Measurements from ENCODE around the gene BTF3L4. TPM values are rescaled to one million over a fixed set of nuclear protein-coding genes. Genes with fewer than 3 reads are reported as not detected.

BTF3L4 gene
- total and polyA plus RNA-seq, 2 donors (not counting 1 experiment from before 2014, with no cell fraction given), result 55.5 to 73.3 TPM

- H2AFZ ChIP-seq (ENCODE audit: low read length), result peak overlapping the region; percentile 88
- peak overlapping the region; percentile 97 for H3K4me2 ChIP-seq (ENCODE audit: extremely low read depth, insufficient read depth, low read length)
- DNase-seq (ENCODE audit: low read depth in 2 of 2), result no peak
- peak overlapping the region; percentile 78 for H3K9ac ChIP-seq (ENCODE audit: insufficient read depth, low read length)
- H3K4me3 ChIP-seq (replicated peaks in 1 of 4; ENCODE audit: control extremely low read depth in 1 of 4, insufficient read depth in 1 of 4, low read depth in 3 of 4, low read length in 4 of 4), result peak overlapping the region; percentile 79 to 91 (median 84)
- H4K20me1 ChIP-seq (ENCODE audit: control insufficient read depth, extremely low read depth, insufficient read depth, low read length), result no peaks in the 10 kb centered on the region
- H3K79me2 ChIP-seq (ENCODE audit: control insufficient read depth, insufficient read depth, low read length), result peaks cover 43% of the 10 kb centered on the region
- H3K4me1 ChIP-seq (ENCODE audit: control insufficient read depth, extremely low read depth, insufficient read depth, low read length), result peaks cover 8% of the 10 kb centered on the region
- H3K9me3 ChIP-seq (ENCODE audit: control insufficient read depth, insufficient read depth, low read depth, low read length), result no peaks in the 10 kb centered on the region
- H3K36me3 ChIP-seq (ENCODE audit: control insufficient read depth, insufficient read depth, low read length), result peaks cover 4% of the 10 kb centered on the region
- H3K27me3 ChIP-seq (ENCODE audit: control insufficient read depth, insufficient read depth, low read length), result no peaks in the 10 kb centered on the region
- H3K27ac ChIP-seq (ENCODE audit: insufficient read depth, low read length), result peak overlapping the region; percentile 72
- TF ChIP-seq, protein P1, sequence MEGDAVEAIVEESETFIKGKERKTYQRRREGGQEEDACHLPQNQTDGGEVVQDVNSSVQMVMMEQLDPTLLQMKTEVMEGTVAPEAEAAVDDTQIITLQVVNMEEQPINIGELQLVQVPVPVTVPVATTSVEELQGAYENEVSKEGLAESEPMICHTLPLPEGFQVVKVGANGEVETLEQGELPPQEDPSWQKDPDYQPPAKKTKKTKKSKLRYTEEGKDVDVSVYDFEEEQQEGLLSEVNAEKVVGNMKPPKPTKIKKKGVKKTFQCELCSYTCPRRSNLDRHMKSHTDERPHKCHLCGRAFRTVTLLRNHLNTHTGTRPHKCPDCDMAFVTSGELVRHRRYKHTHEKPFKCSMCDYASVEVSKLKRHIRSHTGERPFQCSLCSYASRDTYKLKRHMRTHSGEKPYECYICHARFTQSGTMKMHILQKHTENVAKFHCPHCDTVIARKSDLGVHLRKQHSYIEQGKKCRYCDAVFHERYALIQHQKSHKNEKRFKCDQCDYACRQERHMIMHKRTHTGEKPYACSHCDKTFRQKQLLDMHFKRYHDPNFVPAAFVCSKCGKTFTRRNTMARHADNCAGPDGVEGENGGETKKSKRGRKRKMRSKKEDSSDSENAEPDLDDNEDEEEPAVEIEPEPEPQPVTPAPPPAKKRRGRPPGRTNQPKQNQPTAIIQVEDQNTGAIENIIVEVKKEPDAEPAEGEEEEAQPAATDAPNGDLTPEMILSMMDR (conservative IDR thresholded peaks at IDR 0.05 in 1 of 2, IDR thresholded peaks at IDR 0.05 in 1 of 2; ENCODE audit: low read depth in 1 of 2, low read length in 2 of 2), result no peak
- TF ChIP-seq EZH2 (IDR thresholded peaks at IDR 0.05; ENCODE audit: low read length, missing control alignments), result no peak
Measured at GRCh38 chr1:52054496-52055065, 1.5 kb upstream of the BTF3L4 start.

- H3K27ac ChIP-seq (ENCODE audit: insufficient read depth, low read length), result peak within 1 kb of the TSS; percentile 72
- TF ChIP-seq EZH2 (IDR thresholded peaks at IDR 0.05; ENCODE audit: low read length, missing control alignments), result no peak
- TF ChIP-seq, protein P1 (conservative IDR thresholded peaks at IDR 0.05 in 1 of 2, IDR thresholded peaks at IDR 0.05 in 1 of 2; ENCODE audit: low read depth in 1 of 2, low read length in 2 of 2), result no peak
- H3K9me3 ChIP-seq (ENCODE audit: control insufficient read depth, insufficient read depth, low read depth, low read length), result no peaks in the 10 kb centered on the region
- DNase-seq (ENCODE audit: low read depth in 2 of 2), result peak; percentile 93 to 94
- no peaks in the 10 kb centered on the region for H4K20me1 ChIP-seq (ENCODE audit: control insufficient read depth, extremely low read depth, insufficient read depth, low read length)
- H3K4me2 ChIP-seq (ENCODE audit: extremely low read depth, insufficient read depth, low read length), result peak within 1 kb of the TSS; percentile 97
- H3K36me3 ChIP-seq (ENCODE audit: control insufficient read depth, insufficient read depth, low read length), result peaks cover 6% of the 10 kb centered on the region
- H3K79me2 ChIP-seq (ENCODE audit: control insufficient read depth, insufficient read depth, low read length), result peaks cover 50% of the 10 kb centered on the region
- no peaks in the 10 kb centered on the region for H3K27me3 ChIP-seq (ENCODE audit: control insufficient read depth, insufficient read depth, low read length)
- peaks cover 8% of the 10 kb centered on the region for H3K4me1 ChIP-seq (ENCODE audit: control insufficient read depth, extremely low read depth, insufficient read depth, low read length)
- peak within 1 kb of the TSS; percentile 85 for H3K9ac ChIP-seq (ENCODE audit: insufficient read depth, low read length)
- peak within 1 kb of the TSS; percentile 88 for H2AFZ ChIP-seq (ENCODE audit: low read length)
- H3K4me3 ChIP-seq (replicated peaks in 1 of 4; ENCODE audit: control extremely low read depth in 1 of 4, insufficient read depth in 1 of 4, low read depth in 3 of 4, low read length in 4 of 4), result peak within 1 kb of the TSS; percentile 79 to 91 (median 84)
Measured at GRCh38 chr1:52055066-52055865, 829 bp upstream of the BTF3L4 start, which contains the start of gene TXNDC12. TXNDC12 (minus strand) TSS chr1:52055191; CDS start chr1:52055096, 95 bp downstream.

DNA sequence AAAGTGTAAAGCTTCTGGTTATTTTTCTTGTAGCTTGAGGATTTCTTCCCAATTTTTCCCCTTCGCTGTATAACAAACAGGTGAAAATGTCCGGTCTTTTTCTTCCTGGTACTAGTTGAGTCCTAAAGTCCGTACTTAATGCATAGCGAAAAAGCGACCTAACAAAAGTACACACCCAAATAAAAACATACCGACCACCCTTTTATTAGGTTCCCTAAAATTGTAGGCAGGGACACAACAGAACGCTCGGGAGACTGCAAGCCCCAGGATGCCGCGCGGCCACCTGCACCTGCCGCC, 281 bp upstream of the BTF3L4 start:
- TF ChIP-seq EZH2 (IDR thresholded peaks at IDR 0.05; ENCODE audit: low read length, missing control alignments), result no peak
- TF ChIP-seq, protein P1 (conservative IDR thresholded peaks at IDR 0.05 in 1 of 2, IDR thresholded peaks at IDR 0.05 in 1 of 2; ENCODE audit: low read depth in 1 of 2, low read length in 2 of 2), result no peak
- Histone ChIP-seq H3K79me2 (ENCODE audit: control insufficient read depth, insufficient read depth, low read length) (peaks cover 54% of the 10 kb centered on the region), H3K27me3 (ENCODE audit: control insufficient read depth, insufficient read depth, low read length) (no peaks in the 10 kb centered on the region), H3K4me2 (ENCODE audit: extremely low read depth, insufficient read depth, low read length) (peak overlapping the region; percentile 89), H3K36me3 (ENCODE audit: control insufficient read depth, insufficient read depth, low read length) (peaks cover 9% of the 10 kb centered on the region), H3K27ac (ENCODE audit: insufficient read depth, low read length) (peak overlapping the region; percentile 72), H3K9me3 (ENCODE audit: control insufficient read depth, insufficient read depth, low read depth, low read length) (no peaks in the 10 kb centered on the region), H3K9ac (ENCODE audit: insufficient read depth, low read length) (peak overlapping the region; percentile 85), H4K20me1 (ENCODE audit: control insufficient read depth, extremely low read depth, insufficient read depth, low read length) (no peaks in the 10 kb centered on the region), H3K4me1 (ENCODE audit: control insufficient read depth, extremely low read depth, insufficient read depth, low read length) (peaks cover 8% of the 10 kb centered on the region), H2AFZ (ENCODE audit: low read length) (no peak overlapping the region), H3K4me3 (replicated peaks in 1 of 4; ENCODE audit: control extremely low read depth in 1 of 4, insufficient read depth in 1 of 4, low read depth in 3 of 4, low read length in 4 of 4) (peak overlapping the region; percentile 79 to 91 (median 84))
- DNase-seq (ENCODE audit: low read depth in 2 of 2), result no peak
